ENCODE results near the gene UIMC1.
"Not testable (repeated sequence)": the region's sequence is repeated elsewhere in the genome, so short reads cannot be mapped to it uniquely, and the experiment has no call there.

UIMC1 gene

DNA sequence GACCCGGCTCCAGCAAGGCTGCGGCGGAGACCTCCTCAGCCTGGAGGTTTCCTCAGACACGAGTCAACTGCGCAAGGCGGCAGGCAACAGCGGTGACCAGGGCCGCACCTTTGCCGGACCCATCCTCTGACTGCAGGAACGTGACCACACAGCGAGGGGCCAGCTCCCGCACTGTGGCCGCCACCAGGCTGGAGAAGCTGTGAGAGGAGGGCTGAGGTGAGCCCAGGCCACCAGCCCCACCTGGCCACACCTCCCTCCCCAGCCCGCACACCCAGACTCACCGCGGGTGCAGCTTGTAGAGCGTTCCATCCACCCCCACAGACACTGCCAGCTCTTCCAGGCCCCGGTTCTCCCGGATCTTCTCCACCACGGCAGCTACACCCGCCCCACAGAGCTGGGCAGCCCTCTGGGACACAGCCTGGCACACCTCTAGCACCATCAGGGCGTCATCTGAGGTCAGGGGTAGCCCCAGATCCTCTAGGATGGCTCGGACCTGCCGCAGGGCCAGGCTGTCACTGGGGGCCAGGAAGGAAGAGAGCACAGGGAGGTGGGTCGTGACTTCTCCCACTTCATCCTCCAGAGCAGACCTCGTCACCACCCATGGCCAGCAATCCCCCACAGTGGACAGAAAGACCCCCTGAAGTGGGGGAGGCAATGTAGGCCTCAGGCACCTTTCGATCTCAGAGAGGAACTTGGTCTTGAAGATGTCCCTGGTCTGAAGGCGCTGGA is 125.4 kb downstream of the UIMC1 start:
- DNase-seq = no peak

DNA sequence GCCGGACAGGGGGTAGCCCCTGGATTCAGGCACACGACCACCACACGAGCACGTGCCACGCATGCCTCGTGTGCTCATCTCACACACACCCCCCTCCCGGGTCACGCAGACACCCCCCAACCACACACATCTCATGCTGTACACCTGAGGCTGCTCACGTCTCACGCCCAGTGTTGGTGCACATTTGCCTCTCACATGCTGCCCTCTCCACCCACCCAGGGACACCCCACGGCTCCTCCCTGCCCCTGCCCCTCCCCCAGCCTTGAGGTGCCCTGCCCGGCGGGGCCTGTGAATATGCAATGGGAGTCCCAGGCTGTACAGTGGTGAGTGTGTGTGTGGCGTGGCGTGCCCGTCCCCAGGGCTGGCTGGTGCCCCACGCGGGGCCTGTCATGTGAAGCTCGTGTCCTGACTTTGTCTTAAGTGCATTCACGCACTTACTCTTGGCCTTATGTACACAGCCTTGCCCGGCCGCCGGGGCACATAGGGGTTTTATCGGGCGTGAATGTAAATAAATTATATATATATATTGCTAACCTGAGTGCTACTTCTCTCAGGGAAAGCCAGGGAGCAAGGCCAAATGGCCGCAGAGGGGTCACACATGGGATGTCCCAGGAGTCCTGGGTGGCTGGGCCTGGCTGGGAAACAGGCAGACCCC is 126.1 kb downstream of the UIMC1 start:
- DNase-seq = no peak

DNA sequence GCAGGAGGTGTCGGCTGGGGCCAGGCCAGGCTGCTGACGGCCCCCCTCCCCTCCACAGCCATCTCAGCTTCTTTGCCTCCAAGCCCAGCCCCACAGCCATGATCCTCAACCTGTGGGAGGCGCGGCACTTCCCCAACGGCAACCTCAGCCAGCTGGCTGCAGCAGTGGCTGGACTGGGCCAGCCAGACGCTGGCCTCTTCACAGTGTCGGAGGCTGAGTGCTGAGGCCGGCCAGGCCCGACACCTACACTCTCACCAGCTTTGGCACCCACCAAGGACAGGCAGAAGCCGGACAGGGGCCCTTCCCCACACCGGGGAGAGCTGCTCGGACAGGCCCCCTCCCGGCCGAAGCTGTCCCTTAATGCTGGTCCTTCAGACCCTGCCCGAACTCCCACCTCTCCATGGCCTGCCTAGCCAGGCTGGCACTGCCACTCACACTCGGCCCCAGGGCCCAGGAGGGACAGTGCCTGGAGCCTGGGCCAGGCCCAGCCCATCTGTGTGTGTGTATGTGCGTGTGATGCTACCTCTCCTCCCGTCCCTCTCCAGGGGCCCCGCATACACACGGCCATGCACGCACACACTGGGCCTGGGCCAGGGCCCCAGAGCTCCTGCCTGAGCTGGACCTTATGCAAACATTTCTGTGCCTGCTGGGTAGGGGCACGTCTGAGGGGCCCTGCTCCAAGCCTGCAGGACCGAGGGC is 126.8 kb downstream of the UIMC1 start:
- DNase-seq = no peak

DNA sequence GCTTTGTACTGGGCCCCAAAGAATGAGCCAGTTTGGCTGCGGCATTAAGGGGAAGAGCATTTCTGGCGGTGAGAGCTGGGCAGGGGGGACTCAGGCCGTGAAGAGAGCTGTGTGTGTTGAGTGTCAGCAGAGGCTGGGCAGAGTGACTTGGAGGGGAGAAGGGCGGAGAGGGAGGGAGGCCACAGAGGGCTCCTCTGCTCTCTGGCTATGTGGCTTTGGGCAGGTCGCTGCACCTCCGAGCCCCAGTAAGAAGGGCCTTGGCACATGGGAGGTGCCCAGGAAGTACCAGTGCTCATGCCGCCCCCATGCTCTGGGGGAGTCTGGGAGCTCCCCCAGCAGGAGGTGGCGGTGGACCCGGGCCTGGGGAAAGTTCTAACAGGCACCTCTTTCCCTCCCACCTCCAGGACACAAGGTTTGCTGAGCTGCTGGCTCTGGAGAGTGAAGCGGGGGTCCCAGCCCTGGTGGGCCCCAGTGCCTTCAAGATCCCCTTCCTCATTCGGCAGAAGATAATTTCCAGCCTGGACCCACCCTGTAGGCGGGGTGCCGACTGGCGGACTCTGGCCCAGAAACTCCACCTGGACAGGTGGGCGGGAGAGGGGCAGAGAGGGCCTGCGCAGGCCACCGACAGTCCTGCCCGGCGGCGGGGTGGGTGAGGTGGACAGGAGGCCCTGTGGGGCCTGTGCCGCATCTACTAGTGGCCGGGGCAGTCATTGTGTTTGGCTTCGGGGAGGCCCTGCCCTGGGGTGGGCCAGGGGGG is 127.5 kb downstream of the UIMC1 start:
- no peak for DNase-seq

DNA sequence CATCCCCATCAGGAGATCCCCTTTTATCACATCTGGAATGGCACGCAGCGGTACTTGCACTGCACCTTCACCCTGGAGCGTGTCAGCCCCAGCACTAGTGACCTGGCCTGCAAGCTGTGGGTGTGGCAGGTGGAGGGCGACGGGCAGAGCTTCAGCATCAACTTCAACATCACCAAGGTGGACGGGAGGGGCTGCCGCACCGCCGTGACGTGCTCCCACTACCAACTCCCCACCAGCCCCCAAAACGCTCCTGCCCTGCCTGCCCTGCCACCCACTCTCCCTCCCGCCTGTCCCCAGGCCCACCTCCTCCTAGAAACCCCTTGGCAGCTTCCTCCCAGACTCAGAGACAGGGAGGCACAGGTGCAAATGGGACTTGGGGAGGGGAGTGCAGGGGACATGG is 128.1 kb downstream of the UIMC1 start:
- DNase-seq = no peak

DNA sequence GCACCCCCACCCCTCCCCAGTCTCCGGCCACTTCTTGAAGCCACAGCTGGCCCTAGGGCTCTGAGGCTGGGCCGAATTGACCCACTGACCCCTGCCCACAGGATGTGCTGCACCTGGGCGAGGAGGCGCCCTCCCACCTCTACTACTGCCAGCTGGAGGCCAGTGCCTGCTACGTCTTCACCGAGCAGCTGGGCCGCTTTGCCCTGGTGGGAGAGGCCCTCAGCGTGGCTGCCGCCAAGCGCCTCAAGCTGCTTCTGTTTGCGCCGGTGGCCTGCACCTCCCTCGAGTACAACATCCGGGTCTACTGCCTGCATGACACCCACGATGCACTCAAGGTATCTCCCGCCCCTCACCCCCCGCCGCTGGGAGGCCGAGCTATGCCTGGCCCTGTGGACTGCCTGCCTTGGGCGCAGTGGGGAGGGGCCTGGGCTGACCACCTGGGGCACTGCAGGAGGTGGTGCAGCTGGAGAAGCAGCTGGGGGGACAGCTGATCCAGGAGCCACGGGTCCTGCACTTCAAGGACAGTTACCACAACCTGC is 128.7 kb downstream of the UIMC1 start:
- no peak for DNase-seq

DNA sequence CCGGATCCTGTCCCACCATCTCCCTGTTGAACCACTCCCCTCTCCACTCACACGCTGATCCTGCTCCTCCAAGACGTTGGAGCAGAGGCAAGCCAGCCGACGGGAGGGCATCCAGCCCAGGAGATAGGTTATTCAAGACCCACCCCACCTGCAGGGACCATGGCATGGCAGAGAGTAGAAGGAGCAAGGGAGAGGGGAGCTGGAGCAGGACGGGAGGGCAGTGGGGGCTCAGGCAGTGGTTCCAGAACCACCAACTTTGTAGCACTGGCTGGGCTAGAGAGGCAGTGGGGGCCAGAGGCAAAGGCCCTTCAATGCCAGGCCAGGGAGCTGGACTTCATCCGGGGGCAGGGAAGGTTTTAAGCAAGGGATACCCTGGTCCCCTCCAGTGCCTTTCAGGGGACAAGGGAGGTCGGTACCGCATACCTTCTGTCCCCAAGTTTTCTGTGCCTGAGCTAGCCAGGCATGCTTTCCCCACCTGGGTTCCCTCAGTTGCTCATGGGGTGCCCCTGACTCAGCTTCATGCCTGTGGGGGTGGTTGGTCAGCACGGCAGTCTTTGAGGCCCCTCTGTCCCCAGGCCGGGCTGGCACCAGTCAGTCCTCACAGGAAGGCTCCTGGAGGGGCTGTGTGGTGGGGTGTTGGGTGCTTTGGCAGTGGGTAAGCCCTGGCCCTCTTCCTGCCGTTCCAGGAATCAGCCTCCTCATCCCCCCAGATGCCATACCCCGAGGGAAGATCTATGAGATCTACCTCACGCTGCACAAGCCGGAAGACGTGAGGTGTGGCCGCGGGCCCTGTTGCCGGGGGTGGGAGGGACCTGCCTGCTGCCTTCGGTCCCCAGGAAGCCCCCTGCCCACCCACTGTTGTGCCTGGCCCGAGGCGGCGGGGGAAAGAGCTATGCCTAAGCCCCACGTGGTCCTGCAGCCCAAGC is 129.8 kb downstream of the UIMC1 start:
- DNase-seq = no peak

DNA sequence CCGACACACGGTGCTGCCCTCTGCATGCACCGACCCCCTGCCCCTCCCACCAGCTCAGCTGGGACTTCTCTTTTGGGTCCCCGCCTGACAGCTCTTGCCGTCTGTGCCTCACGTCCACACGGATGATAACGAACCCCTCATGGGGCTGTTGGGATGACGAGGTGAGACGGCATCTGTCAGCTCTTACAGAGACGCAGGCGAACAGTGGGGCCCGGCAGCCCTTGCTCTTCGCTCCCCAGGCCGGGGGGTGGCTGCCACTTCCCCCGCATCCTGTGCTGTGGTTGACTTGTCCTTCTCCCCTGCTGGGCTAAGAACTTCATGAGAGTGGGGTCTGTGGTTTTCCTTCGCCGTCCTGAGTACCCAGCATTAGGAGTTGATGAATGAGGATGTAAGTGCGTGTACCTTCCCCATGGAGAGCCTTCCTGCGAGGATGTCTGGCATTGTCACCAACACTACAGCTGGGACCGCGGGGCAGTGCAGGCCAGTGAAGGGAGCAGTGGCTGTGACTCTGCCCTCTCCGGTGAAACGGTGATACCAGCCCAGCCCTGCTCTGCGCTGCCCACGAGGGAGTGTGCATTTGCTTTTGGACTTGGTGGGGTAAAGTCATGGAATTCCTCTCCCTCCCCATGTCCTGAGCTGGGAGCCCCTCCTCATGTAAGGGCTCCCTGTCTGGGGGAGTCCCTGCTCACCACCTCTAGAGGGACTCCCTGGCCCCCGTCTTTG is 130.6 kb downstream of the UIMC1 start:
- no peak for DNase-seq

DNA sequence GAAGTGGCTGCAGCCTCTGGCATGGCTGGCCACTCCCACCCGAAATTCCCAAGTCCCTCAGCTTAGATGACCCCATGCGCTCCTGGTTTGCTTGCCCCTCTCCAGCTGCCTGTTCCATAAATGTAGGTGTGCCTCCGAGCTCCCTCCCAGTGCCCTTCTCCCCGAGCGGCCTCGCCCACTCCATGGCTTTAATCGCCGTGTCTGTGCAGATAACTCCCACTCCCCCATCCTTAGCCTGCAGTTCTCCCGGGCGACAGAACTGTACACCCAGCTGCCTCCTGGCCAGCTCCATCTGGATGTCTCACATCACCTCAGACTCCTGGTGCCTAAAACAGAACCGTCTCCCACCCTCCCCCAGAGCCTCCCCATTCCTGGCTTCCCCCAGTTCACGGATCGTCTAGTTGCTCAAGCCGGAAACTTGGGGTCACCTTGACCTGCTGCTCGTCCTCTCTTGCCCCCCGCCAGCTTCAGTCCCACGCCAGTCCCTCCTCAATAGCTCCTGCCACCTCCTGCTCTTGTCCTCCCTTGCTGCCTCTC is 131.5 kb downstream of the UIMC1 start:
- no peak for DNase-seq

DNA sequence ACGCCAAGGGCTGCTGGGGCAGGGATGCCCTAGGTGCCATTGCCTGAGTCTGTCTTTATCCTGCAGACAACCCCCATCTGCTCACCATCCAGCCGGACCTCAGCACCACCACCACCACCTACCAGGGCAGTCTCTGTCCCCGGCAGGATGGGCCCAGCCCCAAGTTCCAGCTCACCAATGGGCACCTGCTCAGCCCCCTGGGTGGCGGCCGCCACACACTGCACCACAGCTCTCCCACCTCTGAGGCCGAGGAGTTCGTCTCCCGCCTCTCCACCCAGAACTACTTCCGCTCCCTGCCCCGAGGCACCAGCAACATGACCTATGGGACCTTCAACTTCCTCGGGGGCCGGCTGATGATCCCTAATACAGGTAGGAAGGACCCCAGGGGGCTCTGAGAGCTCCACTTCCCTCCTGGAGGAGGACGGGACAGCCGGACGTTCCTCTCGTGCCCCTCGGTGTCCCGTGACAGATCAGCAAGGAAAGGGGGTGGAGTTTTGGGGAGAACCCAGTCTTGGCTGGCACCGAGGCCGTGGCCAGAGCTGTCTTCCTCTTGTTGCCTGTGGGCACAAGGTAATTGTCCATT is 132.3 kb downstream of the UIMC1 start:
- DNase-seq = no peak

DNA sequence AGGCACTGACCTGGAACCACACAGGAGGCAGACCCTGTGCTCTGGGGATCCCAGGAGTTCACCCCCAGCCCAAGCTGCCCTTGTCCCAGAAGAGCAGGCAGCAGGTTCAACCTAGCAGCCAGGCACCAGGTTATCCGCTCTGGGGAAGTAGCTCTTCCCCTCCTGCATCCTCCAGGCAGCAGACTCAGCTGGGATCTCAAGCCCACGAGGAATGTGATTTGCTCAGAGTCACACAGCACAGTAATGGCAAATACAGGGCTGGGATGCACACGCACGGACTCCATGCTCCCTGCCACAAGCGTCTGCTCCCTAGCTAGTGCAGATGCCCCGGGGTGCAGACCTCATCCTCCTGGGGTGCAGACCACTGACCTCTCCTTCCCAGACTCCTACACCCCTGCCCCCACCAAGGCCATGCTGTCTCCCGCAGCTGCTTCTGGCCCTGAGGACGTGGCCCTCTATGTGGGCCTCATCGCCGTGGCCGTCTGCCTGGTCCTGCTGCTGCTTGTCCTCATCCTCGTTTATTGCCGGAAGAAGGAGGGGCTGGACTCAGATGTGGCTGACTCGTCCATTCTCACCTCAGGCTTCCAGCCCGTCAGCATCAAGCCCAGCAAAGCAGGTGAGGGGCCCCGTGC is 132.9 kb downstream of the UIMC1 start:
- DNase-seq = no peak

DNA sequence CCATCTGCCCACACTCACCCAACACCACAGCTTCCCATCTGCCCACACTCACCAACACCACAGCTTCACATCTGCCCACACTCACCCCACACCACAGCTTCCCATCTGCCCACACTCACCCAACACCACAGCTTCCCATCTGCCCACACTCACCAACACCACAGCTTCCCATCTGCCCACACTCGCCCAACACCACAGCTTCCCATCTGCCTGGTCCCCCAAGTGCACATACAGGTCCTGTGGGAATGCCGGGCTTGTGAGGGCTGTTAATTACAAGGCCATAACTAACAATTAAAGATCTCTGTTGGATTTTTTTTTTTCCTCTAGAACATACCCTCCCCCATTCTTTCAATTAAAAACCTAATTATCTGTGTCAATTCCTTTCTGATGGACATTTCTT is 133.6 kb downstream of the UIMC1 start:
- not testable (repeated sequence) for DNase-seq

DNA sequence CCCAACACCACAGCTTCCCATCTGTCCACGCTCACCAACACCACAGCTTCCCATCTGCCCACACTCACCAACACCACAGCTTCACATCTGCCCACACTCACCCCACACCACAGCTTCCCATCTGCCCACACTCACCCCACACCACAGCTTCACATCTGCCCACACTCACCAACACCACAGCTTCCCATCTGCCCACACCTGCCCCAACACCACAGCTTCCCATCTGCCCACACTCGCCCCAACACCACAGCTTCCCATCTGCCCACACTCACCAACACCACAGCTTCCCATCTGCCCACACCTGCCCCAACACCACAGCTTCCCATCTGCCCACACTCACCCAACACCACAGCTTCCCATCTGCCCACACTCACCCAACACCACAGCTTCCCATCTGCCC is 134.0 kb downstream of the UIMC1 start:
- not testable (repeated sequence) for DNase-seq

DNA sequence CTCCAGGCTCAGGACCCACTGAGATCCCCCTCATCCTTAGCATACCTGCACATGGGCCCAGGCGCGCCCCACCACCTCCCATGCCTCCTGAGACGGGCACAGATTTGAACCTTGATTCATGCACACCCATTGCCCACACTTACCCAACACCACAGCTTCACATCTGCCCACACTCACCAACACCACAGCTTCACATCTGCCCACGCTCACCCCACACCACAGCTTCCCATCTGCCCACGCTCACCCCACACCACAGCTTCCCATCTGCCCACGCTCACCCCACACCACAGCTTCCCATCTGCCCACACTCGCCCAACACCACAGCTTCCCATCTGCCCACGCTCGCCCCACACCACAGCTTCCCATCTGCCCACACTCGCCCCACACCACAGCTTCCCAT is 135.9 kb downstream of the UIMC1 start:
- DNase-seq = not testable (repeated sequence)

DNA sequence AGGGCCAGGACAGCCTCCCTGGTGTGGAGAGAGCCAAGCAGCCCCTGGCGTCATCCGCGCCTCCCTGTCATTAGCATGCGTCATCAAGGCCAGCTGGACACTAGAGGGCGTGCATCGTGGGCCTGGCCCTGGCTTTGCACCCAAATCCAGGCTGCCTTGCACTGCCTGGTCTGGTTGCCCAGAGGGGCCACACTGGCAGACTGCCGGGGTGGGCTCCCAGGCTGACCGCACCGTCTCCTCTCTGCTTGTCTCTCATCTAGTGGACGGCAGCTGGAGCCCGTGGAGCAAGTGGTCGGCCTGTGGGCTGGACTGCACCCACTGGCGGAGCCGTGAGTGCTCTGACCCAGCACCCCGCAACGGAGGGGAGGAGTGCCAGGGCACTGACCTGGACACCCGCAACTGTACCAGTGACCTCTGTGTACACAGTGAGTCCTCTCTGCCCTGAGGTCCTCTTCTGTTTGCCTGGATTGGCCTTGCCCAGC is 136.4 kb downstream of the UIMC1 start:
- no peak for DNase-seq

DNA sequence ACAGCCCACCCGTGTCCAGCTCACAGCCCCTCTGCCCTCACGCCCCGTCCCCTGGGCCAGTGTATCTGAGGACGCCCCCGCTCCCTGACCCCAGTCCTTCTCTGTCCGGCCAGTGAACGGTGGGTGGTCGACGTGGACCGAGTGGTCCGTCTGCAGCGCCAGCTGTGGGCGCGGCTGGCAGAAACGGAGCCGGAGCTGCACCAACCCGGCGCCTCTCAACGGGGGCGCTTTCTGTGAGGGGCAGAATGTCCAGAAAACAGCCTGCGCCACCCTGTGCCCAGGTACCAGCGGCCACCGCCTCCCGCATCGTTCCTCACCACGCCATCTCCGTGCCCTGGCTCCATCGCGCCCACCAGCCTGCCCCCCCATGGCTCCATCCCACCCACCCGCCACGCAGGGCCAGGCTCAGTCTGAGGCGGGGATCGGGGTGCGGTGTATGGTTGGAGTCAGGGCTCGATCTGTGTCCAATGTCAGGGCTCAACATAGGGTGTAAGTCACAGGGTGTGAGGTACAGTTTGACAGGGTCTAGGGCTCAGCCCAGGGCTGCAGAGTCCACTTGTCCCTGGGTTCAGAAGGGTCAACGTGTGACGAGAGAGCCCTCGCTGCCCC is 137.0 kb downstream of the UIMC1 start:
- no peak for DNase-seq

DNA sequence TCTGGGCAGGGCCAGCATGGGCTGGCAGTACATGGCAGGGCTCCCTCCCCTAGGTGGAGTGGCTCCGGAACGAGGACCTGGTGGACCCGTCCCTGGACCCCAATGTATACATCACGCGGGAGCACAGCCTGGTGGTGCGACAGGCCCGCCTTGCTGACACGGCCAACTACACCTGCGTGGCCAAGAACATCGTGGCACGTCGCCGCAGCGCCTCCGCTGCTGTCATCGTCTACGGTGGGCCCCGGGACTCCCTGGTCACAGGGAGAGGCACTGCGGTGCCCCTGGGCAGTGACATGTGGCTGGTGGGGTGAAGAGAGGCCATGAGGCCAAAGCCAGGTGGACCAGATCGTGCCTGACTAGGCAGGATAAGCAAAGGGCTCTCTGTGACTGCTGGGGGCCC is 137.8 kb downstream of the UIMC1 start:
- no peak for DNase-seq

DNA sequence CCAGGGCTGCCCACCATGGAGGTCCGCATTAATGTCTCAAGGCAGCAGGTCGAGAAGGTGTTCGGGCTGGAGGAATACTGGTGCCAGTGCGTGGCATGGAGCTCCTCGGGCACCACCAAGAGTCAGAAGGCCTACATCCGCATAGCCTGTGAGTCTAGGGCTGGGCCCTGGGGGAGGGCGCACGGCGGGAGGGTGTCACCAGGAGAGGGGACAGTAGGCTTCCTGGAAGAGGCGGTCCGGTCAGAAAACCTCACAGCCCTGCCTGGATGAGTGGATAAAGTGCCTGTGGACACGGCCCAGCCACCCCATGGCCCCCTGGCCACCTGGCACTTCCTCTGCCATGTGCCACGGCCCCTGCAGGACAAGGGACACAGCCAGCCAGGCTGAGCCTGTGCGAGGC is 138.5 kb downstream of the UIMC1 start:
- DNase-seq = no peak

DNA sequence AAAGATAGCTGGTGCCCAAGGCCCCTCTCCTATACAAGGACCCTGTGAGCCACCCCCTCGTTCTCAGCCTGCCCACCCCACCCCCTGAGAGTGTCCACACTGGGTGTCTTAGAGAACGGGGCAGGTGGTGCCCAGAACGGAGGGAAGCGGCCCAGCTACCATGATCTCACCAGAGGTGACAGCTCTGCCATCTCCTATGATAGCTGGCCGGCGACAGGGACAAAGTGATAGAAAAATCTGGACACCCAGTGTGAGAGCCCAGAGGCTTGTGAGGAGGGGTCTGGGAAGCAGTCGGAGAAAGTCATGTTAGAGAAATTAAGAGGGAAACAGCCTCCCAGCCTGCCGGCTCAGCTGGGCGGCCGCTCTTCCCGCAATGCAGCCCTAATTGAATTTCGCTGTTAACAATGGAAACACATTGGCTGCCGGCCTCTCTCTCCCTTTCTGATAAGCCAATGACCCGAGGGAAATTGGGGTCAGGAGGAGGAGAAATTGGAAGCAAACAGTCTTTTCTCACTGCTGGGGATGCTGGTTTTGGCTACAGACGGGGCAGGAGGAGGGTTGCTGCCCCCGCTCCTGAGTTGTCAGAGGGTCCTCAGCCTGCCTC is 139.8 kb downstream of the UIMC1 start:
- no peak for DNase-seq

All from NCI-H524 treated with DMSO at 0.1 percent for 48 hours (cell line).